ENCODE measurements around the gene CFAP57.

The CFAP57 gene

DNA sequence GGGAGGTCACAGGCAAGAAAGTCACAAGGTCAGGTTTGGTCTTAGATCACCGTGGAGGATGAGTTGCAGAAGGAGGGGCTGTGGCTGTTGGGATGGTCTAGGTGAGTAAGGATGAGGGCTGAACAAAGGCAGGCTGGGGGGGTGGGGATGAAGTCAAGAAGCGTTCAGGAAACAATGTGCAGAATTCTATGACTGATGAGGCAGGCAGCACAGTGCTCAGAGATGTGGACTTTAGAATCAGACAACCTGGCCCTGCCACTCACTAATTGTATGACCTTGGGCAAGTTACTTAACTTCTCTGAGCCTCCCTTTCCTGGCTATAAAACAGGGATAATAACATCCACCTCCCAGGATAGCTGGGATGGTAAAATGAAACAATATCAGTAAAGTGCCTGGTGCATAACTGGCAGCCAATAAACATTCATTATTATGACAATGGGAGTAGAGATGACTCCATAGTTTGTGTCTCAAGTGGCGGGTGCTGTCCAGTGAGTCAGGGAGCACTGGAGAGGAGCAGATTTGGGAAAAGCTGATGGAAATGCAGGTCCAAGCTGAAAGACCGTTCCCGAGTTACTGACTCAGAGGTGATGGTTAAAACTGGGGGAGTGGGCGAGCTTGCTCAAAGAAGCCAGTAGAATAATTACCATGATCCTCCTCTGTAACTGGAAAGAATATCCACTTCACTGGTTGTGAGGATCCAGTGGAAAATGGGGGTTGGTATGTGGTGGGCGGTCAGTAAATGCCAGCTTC lies 130.8 kb downstream of the CFAP57 start:
- no peak for DNase-seq

DNA sequence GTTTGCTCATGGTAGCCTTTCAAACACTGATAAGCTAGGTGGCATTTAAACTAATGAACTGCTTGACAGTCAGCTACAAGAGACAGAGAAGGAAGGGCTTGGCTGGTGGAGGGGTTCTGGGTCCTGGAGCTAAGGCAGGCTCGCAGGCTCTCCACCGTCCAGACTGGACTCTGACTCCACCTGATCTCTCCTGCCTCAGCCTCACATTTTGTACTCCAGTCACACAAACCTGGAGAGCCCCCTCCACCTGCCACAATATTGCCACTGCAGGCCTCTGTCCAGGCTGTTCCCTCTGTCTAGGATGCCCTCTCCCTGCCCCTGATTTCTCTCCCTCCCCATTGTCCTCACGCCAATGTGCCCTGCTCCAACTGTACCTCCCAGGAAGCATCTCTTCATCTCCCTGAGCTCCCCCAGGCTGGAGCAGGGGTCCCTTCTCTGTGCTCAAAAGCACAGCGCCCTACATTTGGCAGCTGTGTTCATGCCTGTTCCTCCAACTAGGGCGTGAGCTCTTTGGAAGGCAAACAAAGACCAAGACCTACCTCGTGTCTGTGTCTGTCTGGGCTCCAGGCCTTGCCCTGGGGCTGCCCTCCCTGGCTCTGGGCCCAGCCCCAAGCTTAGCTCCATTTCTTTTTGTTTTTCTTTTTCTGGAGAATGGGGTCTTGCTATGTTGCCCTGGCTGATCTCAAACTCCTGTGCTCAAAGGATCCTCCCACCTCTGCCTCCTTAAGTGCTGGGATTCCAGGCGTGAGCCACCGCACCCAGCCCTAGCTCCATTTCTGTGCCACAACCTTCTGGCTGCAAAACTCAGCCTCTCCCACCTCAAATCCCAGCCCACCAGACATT lies 131.6 kb downstream of the CFAP57 start:
- DNase-seq = no peak

Measured in stimulated activated CD4-positive, alpha-beta T cell treated with anti-CD3 and anti-CD28 coated beads, Interleukin-1b, Interleukin-23, amount 100 ng/mL, for 48 hours (primary cell).